Measurements from ENCODE around the gene ERGIC2.

DNA sequence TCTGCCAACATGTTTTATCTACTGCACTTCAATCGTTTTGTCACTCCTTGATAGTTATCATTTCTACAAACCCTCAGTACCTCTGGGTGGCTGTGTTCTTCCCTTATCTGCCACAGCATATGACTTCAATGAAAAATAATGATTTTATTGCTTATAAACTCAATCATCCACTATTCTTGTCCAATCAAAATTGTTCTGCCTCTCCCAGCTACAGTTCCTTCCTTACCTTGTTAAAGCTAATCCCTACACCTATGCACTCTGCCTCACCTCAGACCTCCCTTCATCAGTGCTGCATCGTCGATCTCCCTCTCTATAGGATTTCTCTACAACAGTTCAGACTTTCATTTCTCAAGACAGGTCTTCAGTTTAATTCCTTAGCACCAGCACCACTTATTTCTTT, 58.8 kb downstream of the ERGIC2 start:
- TF ChIP-seq, protein P1, sequence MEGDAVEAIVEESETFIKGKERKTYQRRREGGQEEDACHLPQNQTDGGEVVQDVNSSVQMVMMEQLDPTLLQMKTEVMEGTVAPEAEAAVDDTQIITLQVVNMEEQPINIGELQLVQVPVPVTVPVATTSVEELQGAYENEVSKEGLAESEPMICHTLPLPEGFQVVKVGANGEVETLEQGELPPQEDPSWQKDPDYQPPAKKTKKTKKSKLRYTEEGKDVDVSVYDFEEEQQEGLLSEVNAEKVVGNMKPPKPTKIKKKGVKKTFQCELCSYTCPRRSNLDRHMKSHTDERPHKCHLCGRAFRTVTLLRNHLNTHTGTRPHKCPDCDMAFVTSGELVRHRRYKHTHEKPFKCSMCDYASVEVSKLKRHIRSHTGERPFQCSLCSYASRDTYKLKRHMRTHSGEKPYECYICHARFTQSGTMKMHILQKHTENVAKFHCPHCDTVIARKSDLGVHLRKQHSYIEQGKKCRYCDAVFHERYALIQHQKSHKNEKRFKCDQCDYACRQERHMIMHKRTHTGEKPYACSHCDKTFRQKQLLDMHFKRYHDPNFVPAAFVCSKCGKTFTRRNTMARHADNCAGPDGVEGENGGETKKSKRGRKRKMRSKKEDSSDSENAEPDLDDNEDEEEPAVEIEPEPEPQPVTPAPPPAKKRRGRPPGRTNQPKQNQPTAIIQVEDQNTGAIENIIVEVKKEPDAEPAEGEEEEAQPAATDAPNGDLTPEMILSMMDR (IDR thresholded peaks at IDR 0.05): no peak
- no peak for TF ChIP-seq POLR2A (IDR thresholded peaks at IDR 0.05)

Measured in heart left ventricle (tissue), 13 donors.